H1 (cell line): ENCODE results near the gene TP73. TPM values are rescaled to one million over a fixed set of nuclear protein-coding genes. Genes with fewer than 3 reads are reported as not detected.

Source experiments
- CTCF ChIA-PET: fragments of 300-600 bp; sonication (Branson Sonifier 250); formaldehyde crosslinking; loops from one replicate; lab custom pipeline; 2021; ENCODE audit not compliant: partially characterized antibody; lab: Charles Lee
- POLR2A ChIA-PET: fragments of 300-600 bp; sonication (Branson Sonifier 250); formaldehyde crosslinking; loops from one replicate; lab custom pipeline; 2021; ENCODE audit warnings: inconsistent platforms; ENCODE audit not compliant: partially characterized antibody; lab: Charles Lee
- DNase-seq, 2 experiments: peaks; one replicate each; pipeline versions ENCODE4 v3.0.0 to v3.0.0-alpha.2; 2010 to 2022; ENCODE audit warnings: low spot score in 2 of 2, low read depth in 1 of 2, mixed read lengths in 1 of 2
- FAIRE-seq: peaks from 2 replicates; lab custom pipeline; 2011; peaks lifted over from hg19 to GRCh38; lab: Jason Lieb, UNC
- H2AFZ ChIP-seq: 2 replicates; pipeline ENCODE4 v1.8.1; 2012; ENCODE audit warnings: low read length, inconsistent platforms
- H2AK5ac ChIP-seq: 2 replicates; pipeline ENCODE4 v1.6.1; 2013; ENCODE audit warnings: low read depth, low read length
- H2BK120ac ChIP-seq: replicated peaks from 2 replicates; pipeline ENCODE3; 2013; ENCODE audit warnings: low read depth, low read length, inconsistent platforms
- H2BK12ac ChIP-seq: 2 replicates; pipeline ENCODE4 v1.6.1; 2013; ENCODE audit warnings: low read depth, low read length
- H2BK15ac ChIP-seq: 2 replicates; pipeline ENCODE4 v1.6.1; 2013; ENCODE audit warnings: low read length
- H2BK20ac ChIP-seq: 2 replicates; pipeline ENCODE4 v1.6.1; 2013; ENCODE audit warnings: low read length
- H2BK5ac ChIP-seq: 2 replicates; pipeline ENCODE4 v1.6.1; 2013; ENCODE audit warnings: low read depth, low read length
- H3K14ac ChIP-seq: 2 replicates; pipeline ENCODE4 v1.6.1; 2013; ENCODE audit warnings: inconsistent platforms; ENCODE audit not compliant: insufficient read length
- H3K18ac ChIP-seq: 2 replicates; pipeline ENCODE4 v1.6.1; 2013; ENCODE audit warnings: low read length; ENCODE audit errors: extremely low read depth
- H3K23ac ChIP-seq: 2 replicates; pipeline ENCODE4 v1.6.1; 2013; ENCODE audit warnings: inconsistent platforms; ENCODE audit not compliant: insufficient read length
- H3K23me2 ChIP-seq: 2 replicates; pipeline ENCODE4 v1.6.1; 2013; ENCODE audit warnings: low read depth, low read length
- H3K27ac ChIP-seq: 2 replicates; pipeline ENCODE4 v1.6.1; 2011; ENCODE audit warnings: low read depth, low read length, inconsistent platforms
- H3K27me3 ChIP-seq, 4 experiments: replicated peaks in 1 of 4; 1 replicate in 1 of 4; 2 replicates in 3 of 4; pipeline versions ENCODE4 v1.6.1 to v1.8.1; 2011 to 2013; ENCODE audit warnings: low read length in 3 of 4, mild to moderate bottlenecking in 3 of 4, inconsistent platforms in 2 of 4, mixed read lengths in 2 of 4, moderate library complexity in 1 of 4; ENCODE audit not compliant: control insufficient read depth in 3 of 4, insufficient read depth in 3 of 4; ENCODE audit errors: extremely low read depth in 1 of 4
- H3K36me3 ChIP-seq, 4 experiments: 2 replicates each; pipeline versions ENCODE4 v1.6.1 to v1.8.1; 2011 to 2013; ENCODE audit warnings: mild to moderate bottlenecking in 4 of 4, low read length in 3 of 4, moderate library complexity in 2 of 4, control low read depth in 1 of 4, inconsistent platforms in 1 of 4; ENCODE audit not compliant: insufficient read depth in 4 of 4, control insufficient read depth in 2 of 4
- H3K4ac ChIP-seq: replicated peaks from 2 replicates; pipeline ENCODE3; 2013; ENCODE audit warnings: low read length, low read depth, mixed read lengths, inconsistent platforms; ENCODE audit not compliant: insufficient read length
- H3K4me1 ChIP-seq, 4 experiments: replicated peaks in 1 of 4; 1 replicate in 1 of 4; 2 replicates in 3 of 4; pipeline versions ENCODE4 v1.6.1 to v1.8.1; 2011 to 2013; ENCODE audit warnings: low read length in 3 of 4, inconsistent platforms in 2 of 4, mixed read lengths in 1 of 4; ENCODE audit not compliant: insufficient read depth in 4 of 4, control insufficient read depth in 3 of 4
- H3K4me2 ChIP-seq, 2 experiments: 2 replicates each; pipeline versions ENCODE4 v1.6.1 to v1.8.1; 2011 to 2013; ENCODE audit warnings: low read depth in 2 of 2, low read length in 2 of 2, control low read depth in 1 of 2, inconsistent platforms in 1 of 2, mild to moderate bottlenecking in 1 of 2; ENCODE audit not compliant: insufficient read depth in 1 of 2
- H3K4me3 ChIP-seq, 4 experiments: fragments of 200-600, 300-600 bp in 1 of 4; sonication (generic), shearing (Covaris generic), sonication (Bioruptor Twin) in 1 of 4; 2 replicates each; pipeline versions ENCODE4 v1.5.1 to v1.8.1; 2011 to 2016; ENCODE audit warnings: low read length in 4 of 4, low read depth in 3 of 4, control low read depth in 2 of 4, inconsistent platforms in 2 of 4, mild to moderate bottlenecking in 2 of 4, mixed read lengths in 1 of 4, moderate library complexity in 1 of 4; ENCODE audit not compliant: insufficient read depth in 2 of 4; ENCODE audit errors: extremely low read depth in 1 of 4
- H3K56ac ChIP-seq: replicated peaks from 2 replicates; pipeline ENCODE3; 2013; ENCODE audit warnings: low read depth, mild to moderate bottlenecking, mixed read lengths, low read length, inconsistent platforms; ENCODE audit not compliant: insufficient read length
- H3K79me1 ChIP-seq: 2 replicates; pipeline ENCODE4 v1.6.1; 2013; ENCODE audit warnings: low read depth, low read length, control low read depth
- H3K79me2 ChIP-seq, 2 experiments: 2 replicates each; pipeline versions ENCODE4 v1.6.1 to v1.8.1; 2012 to 2013; ENCODE audit warnings: low read length in 2 of 2, mild to moderate bottlenecking in 2 of 2, inconsistent platforms in 1 of 2; ENCODE audit not compliant: insufficient read depth in 2 of 2, control insufficient read depth in 1 of 2
- H3K9ac ChIP-seq, 4 experiments: replicated peaks in 1 of 4; 1 replicate in 1 of 4; 2 replicates in 3 of 4; pipeline versions ENCODE4 v1.6.1 to v1.8.1; 2011 to 2013; ENCODE audit warnings: low read depth in 3 of 4, low read length in 3 of 4, control low read depth in 2 of 4, mild to moderate bottlenecking in 2 of 4, moderate library complexity in 2 of 4, inconsistent platforms in 1 of 4; ENCODE audit errors: extremely low read depth in 1 of 4
- H3K9me3 ChIP-seq, 2 experiments: 2 replicates each; pipeline versions ENCODE4 v1.6.1 to v1.8.1; 2012 to 2013; ENCODE audit warnings: mild to moderate bottlenecking in 2 of 2, moderate library complexity in 2 of 2, control low read depth in 1 of 2, inconsistent platforms in 1 of 2, low read depth in 1 of 2, low read length in 1 of 2, mixed read lengths in 1 of 2; ENCODE audit not compliant: insufficient read depth in 2 of 2
- H4K20me1 ChIP-seq, 2 experiments: replicated peaks in 1 of 2; 2 replicates each; pipeline versions ENCODE3 to v1.8.1; 2011 to 2013; ENCODE audit warnings: inconsistent platforms in 2 of 2, low read length in 2 of 2, mild to moderate bottlenecking in 1 of 2; ENCODE audit not compliant: insufficient read depth in 2 of 2, control insufficient read depth in 1 of 2
- H4K5ac ChIP-seq: 2 replicates; pipeline ENCODE4 v1.6.1; 2013; ENCODE audit warnings: low read length, low read depth, mixed read lengths, inconsistent platforms; ENCODE audit not compliant: insufficient read length
- H4K8ac ChIP-seq: 2 replicates; pipeline ENCODE4 v1.8.0; 2013; ENCODE audit warnings: mild to moderate bottlenecking, moderate library complexity, low read length, inconsistent platforms; ENCODE audit not compliant: insufficient read depth; ENCODE audit errors: extremely low read depth
- H4K91ac ChIP-seq: replicated peaks from 2 replicates; pipeline ENCODE3; 2013; ENCODE audit warnings: low read length, mixed read lengths, inconsistent platforms; ENCODE audit not compliant: insufficient read length
- FOSL1 ChIP-seq: IDR thresholded peaks from 2 replicates; pipeline ENCODE4 v1.6.1; 2011; ENCODE audit warnings: mild to moderate bottlenecking, low read depth, low read length, moderate library complexity; ENCODE audit not compliant: insufficient read depth
- GABPA ChIP-seq: IDR thresholded peaks from 2 replicates; pipeline ENCODE4 v1.6.1; 2011; ENCODE audit warnings: mild to moderate bottlenecking, low read length, moderate library complexity, borderline replicate concordance; ENCODE audit not compliant: insufficient read depth
- NANOG ChIP-seq: IDR thresholded peaks from 2 replicates; pipeline ENCODE4 v1.6.1; 2011; ENCODE audit warnings: low read length, low read depth, mild to moderate bottlenecking, inconsistent platforms; ENCODE audit not compliant: insufficient read depth, poor library complexity, severe bottlenecking
- PHF8 ChIP-seq: fragments of 200-600 bp; sonication (generic); conservative IDR thresholded peaks from 2 replicates; pipeline ENCODE4 v1.7.1; 2012; ENCODE audit warnings: low read depth, mild to moderate bottlenecking, inconsistent platforms, low read length, moderate library complexity
- RBBP5 ChIP-seq: IDR thresholded peaks from 2 replicates; pipeline ENCODE4 v1.7.1; 2012; ENCODE audit warnings: low read depth, mild to moderate bottlenecking, inconsistent platforms, low read length, moderate library complexity, borderline replicate concordance
- TAF1 ChIP-seq: IDR thresholded peaks from 2 replicates; pipeline ENCODE4 v1.6.1; 2011; ENCODE audit warnings: mild to moderate bottlenecking, low read depth, low read length
- ZNF274 ChIP-seq: IDR thresholded peaks from 2 replicates; pipeline ENCODE4 v1.7.0; 2012; ENCODE audit warnings: low read length, borderline replicate concordance; ENCODE audit errors: extremely low read depth
- WGBS, 2 experiments: shearing (Covaris generic) in 1 of 2; methylation state at CpG; one replicate each; pipeline versions ENCODE4 v1.1.6 to v1.1.7; 2013 to 2015; ENCODE audit warnings: low lambda C conversion rate in 2 of 2, mixed read lengths in 2 of 2, inconsistent platforms in 1 of 2, low coverage in 1 of 2, missing lambda C conversion rate in 1 of 2; ENCODE audit not compliant: insufficient replicate concordance in 2 of 2, insufficient coverage in 1 of 2, insufficient read length in 1 of 2; ENCODE audit errors: extremely low coverage in 1 of 2, missing lambda C conversion rate in 1 of 2; 5-methylcytosine and 5-hydroxymethylcytosine counted together
- polyA plus RNA-seq, 7 experiments: library from polyadenylated mRNA; depleted of rRNA in 3 of 7; stranded (reverse) in 5 of 7; unstranded in 2 of 7; fragments of >200 nt in 5 of 7; fragments of 200-250 nt in 2 of 7; gene quantifications; 1 replicate in 5 of 7; 2 replicates in 1 of 7; 4 replicates in 1 of 7; pipeline versions ENCODE4 v1.2.1 to v1.2.3, GENCODE V29; 2011 to 2013; ENCODE audit warnings: missing spikeins in 2 of 7, mixed read lengths in 2 of 7
- total RNA-seq: library from RNA; stranded (reverse); fragmentation: NEBNext Ultra II Directional; extraction: Animal tissue kit (Norgen Biotek cat#: 25700); gene quantifications from 2 replicates; pipeline ENCODE4 v1.2.1, GENCODE V29; 2021
- TF ChIP-seq, protein P1 (sequence below): IDR thresholded peaks from 2 replicates; pipeline ENCODE4 v1.6.1; 2012; ENCODE audit warnings: inconsistent platforms

Gene TP73
- total and polyA plus RNA-seq, 2 of the 8 experiments (the other 6 are each of a cell fraction or from before 2014, with no cell fraction given): 2.6 to 3.1 TPM

DNA sequence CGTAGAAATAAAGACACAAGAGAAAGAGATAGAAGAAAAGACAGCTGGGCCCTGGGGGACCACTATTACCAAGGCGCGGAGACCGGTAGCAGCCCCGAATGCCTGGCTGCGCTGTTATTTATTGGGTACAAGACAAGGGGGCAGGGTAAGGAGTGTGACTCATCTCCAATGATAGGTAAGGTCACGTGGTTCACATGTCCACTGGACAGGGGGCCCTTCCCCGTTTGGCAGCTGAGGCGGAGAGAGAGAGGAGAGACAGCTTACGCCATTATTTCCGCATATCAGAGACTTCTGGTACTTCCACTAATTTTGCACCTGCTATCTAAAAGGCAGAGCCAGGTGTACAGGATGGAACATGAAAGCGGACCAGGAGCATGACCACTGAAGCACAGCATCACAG, 31.6 kb upstream of the TP73 start:
- ChIA-PET POLR2A (interaction anchor here (1.6 kb wide), 1 partner anchor 13 kb away, joined by 5 read pairs; no protein-coding TSS in a partner anchor), CTCF (interaction anchor here (0.8 to 6.7 kb wide), 44 partner anchors 10 to 325 kb away, joined by 3 to 148 read pairs (median 6); partner anchors contain the start of gene MEGF6)
- no peak for DNase-seq
- Histone ChIP-seq H3K27ac (no peak overlapping the region), H3K27me3 (no peaks in the 10 kb centered on the region; a peak in 1 of 7 replicates), H4K91ac (no peak overlapping the region), H3K4me3 (no peak overlapping the region), H3K9me3 (no peaks in the 10 kb centered on the region), H3K79me2 (no peaks in the 10 kb centered on the region; a peak in 1 of 4 replicates), H3K56ac (no peak overlapping the region), H2BK120ac (no peak overlapping the region), H4K20me1 (peaks cover 1 to 2% of the 10 kb centered on the region in 2 experiments), H2BK15ac (no peak overlapping the region), H2BK12ac (no peak overlapping the region), H3K23ac (no peak overlapping the region), H3K4me2 (no peak overlapping the region), H3K9ac (no peak overlapping the region), H2BK20ac (no peak overlapping the region), H3K36me3 (no peaks in the 10 kb centered on the region), H3K4me1 (peaks cover 0 to 14% (median 3%) of the 10 kb centered on the region in 4 experiments; a peak in 6 of 7 replicates), H4K5ac (no peak overlapping the region), H2AFZ (no peak overlapping the region), H2AK5ac (no peak overlapping the region), H4K8ac (no peak overlapping the region), H3K14ac (no peak overlapping the region), H3K79me1 (no peaks in the 10 kb centered on the region), H3K18ac (no peak overlapping the region), H3K23me2 (peaks cover 11% of the 10 kb centered on the region), H3K4ac (no peak overlapping the region), H2BK5ac (no peak overlapping the region)
- WGBS, 2 experiments: 91% methylated on average over 12 of the region's 12 CpGs; no CpG with 5 or more reads in 1 of the 2 experiments
- FAIRE-seq: no peak
- TF ChIP-seq TAF1: no peak
- no peak for TF ChIP-seq PHF8
- TF ChIP-seq GABPA: no peak
- TF ChIP-seq, protein P1, sequence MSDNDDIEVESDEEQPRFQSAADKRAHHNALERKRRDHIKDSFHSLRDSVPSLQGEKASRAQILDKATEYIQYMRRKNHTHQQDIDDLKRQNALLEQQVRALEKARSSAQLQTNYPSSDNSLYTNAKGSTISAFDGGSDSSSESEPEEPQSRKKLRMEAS: no peak
- TF ChIP-seq FOSL1: no peak
- TF ChIP-seq NANOG: no peak
- no peak for TF ChIP-seq ZNF274
- no peak for TF ChIP-seq RBBP5
